Measurements from ENCODE around the gene PDLIM1.

PDLIM1 gene

DNA sequence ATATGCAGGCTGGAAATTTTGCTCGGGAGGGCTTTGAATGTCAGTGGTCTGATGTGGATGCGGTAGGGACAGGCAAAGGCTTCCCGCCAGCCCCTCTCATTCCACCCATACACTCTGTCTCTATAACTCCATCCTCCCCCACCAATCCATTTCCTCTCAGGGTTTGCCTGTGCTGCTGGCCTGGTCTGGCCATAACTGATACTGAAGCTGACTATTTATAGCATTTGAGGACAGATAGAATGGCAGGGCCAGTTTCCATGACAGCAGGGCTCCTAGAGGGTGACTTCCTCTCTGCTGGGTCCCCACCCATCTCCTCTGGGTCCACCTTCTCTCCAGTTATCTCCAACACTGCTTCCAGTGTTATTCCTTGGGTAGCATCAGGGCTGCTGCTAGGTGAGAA, 6.6 kb upstream of the PDLIM1 start:
- Histone ChIP-seq H3K36me3 (ENCODE audit: insufficient read depth, low read length) (no peaks in the 10 kb centered on the region), H3K9ac (ENCODE audit: low read length) (no peak overlapping the region), H3K9me3 (ENCODE audit: low read length) (no peaks in the 10 kb centered on the region), H3K4me1 (ENCODE audit: insufficient read depth, low read length) (peaks cover 12% of the 10 kb centered on the region), H3K4me3 (ENCODE audit: low read depth in 1 of 2, low read length in 2 of 2) (no peak overlapping the region), H3K27ac (ENCODE audit: low read depth, low read length) (no peak overlapping the region), H3K27me3 (ENCODE audit: control insufficient read depth in 1 of 2, insufficient read depth in 2 of 2, low read length in 2 of 2) (peaks cover 0 to 7% of the 10 kb centered on the region in 2 donors)

DNA sequence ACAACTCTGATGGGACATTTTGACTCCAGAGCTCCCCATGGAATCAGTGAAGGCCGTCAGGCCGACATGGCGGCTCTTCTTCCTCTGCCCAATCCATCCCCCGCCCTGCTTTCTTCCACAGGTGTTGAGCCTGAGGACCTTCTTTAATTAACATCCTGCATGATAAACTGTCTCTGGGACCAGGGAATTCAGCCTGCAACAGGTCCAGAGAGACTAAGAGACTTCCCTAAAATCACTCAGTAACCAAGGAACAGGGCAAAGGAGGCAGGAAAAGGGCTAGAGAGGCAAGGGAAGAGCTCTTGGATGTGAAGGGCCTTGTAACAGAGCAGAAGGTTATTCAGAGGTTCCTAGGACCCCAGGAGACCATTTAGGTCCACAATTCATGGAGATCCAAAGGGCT, 6.0 kb upstream of the PDLIM1 start:
- H3K36me3 ChIP-seq (ENCODE audit: insufficient read depth, low read length), result no peaks in the 10 kb centered on the region
- peaks cover 12% of the 10 kb centered on the region for H3K4me1 ChIP-seq (ENCODE audit: insufficient read depth, low read length)
- peaks cover 0 to 7% of the 10 kb centered on the region in 2 donors for H3K27me3 ChIP-seq (ENCODE audit: control insufficient read depth in 1 of 2, insufficient read depth in 2 of 2, low read length in 2 of 2)
- no peak overlapping the region for H3K9ac ChIP-seq (ENCODE audit: low read length)
- no peak overlapping the region for H3K4me3 ChIP-seq (ENCODE audit: low read depth in 1 of 2, low read length in 2 of 2)
- H3K27ac ChIP-seq (ENCODE audit: low read depth, low read length), result no peak overlapping the region
- H3K9me3 ChIP-seq (ENCODE audit: low read length), result no peaks in the 10 kb centered on the region

DNA sequence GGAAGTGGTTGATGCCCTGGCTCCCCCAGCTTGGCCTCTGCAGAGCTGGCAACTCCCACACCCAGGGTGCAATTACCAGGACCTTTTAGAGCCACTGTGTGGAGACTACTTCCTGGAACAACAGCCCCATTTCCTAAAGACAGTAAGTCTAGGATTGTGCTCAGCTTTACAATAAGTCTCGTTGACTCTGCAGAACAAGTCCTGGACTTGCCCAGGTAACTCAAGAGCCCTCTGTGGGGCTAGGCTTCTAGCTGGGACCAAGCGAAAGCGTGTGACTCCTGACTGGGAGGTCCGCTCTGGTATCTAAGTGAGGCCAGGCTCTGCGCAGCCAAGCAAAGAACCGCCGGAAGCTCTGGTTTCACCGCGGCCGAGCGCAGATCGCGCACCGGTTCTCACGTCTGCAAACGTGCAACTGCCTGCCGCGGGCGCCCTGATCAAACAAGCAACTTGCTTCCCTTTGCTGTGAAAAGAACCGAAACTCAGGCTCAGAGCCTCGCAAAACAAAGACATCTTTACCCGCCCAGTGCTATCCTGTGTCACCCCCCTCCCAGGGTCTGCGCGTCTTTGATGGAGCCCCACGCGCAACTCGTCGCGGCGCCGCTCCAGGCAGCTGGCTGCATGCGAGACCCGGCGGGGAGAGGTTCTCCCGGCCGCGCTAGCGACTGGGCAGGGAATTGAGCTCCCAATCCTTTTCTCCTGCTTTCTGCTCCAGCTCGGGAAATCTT, 4.4 kb upstream of the PDLIM1 start:
- Histone ChIP-seq H3K4me1 (ENCODE audit: insufficient read depth, low read length) (peaks cover 12% of the 10 kb centered on the region), H3K4me3 (ENCODE audit: low read depth in 1 of 2, low read length in 2 of 2) (peak overlapping the region; percentile 33 to 57), H3K36me3 (ENCODE audit: insufficient read depth, low read length) (no peaks in the 10 kb centered on the region), H3K9ac (ENCODE audit: low read length) (no peak overlapping the region), H3K9me3 (ENCODE audit: low read length) (no peaks in the 10 kb centered on the region), H3K27ac (ENCODE audit: low read depth, low read length) (no peak overlapping the region), H3K27me3 (ENCODE audit: control insufficient read depth in 1 of 2, insufficient read depth in 2 of 2, low read length in 2 of 2) (peaks cover under 1 to 7% of the 10 kb centered on the region in 2 donors)

DNA sequence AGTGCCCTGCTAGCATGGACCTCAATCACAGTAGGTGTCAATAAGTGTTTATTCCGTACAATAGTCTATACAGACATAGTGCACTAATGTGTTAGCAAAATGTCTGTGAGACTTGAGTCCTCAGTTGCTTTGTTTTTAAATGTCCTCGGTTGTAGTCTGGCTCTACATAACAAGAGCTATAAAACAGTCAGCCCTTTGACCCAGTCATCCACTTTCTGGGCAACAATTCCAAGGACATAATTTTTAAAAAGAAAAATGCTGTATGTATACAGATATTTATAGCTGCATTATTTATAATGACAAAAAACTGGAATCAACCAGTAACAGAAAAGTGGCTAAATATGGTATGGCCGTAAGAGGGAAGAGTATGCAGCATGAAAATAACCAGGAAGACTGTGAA, 2.8 kb upstream of the PDLIM1 start:
- Histone ChIP-seq H3K9ac (ENCODE audit: low read length) (no peak overlapping the region), H3K27ac (ENCODE audit: low read depth, low read length) (no peak overlapping the region), H3K36me3 (ENCODE audit: insufficient read depth, low read length) (no peaks in the 10 kb centered on the region), H3K4me1 (ENCODE audit: insufficient read depth, low read length) (peaks cover 12% of the 10 kb centered on the region), H3K27me3 (ENCODE audit: control insufficient read depth in 1 of 2, insufficient read depth in 2 of 2, low read length in 2 of 2) (peaks cover 7 to 13% of the 10 kb centered on the region in 2 donors), H3K4me3 (ENCODE audit: low read depth in 1 of 2, low read length in 2 of 2) (no peak overlapping the region), H3K9me3 (ENCODE audit: low read length) (no peaks in the 10 kb centered on the region)

DNA sequence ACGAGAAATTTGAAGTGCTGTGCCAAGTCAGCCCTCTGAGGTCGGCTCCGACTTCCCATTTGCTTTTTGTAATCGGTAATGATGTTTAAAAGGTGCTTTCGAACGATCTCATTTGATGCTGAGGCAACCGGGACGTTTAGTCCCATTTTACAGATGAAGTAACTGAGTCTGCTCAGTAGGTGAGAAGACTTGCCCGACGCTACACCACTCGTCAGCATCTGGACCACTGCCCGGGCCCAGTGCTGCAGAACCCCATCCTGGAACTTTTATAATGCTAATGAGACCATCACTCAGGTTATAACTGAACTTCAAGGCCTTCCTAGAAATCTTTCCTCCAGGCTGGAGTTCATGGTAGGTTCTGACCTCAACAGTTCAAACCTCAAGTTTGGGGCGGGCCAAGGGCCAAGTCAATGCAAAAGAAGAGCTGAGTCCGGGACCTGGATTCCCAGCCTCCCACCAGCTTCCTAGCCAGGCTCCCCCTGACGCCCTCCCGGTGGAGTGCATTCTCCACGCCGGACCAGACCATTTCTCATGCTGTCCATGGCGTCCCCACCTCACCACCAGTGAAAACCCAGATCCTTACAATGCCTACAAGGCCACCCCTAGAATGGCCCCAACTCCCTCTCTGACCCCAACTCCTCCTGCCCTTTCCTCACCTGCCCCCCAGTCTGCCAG, 699 bp upstream of the PDLIM1 start:
- H3K4me3 ChIP-seq (ENCODE audit: low read depth in 1 of 2, low read length in 2 of 2), result peak overlapping the region; percentile 14 to 39
- no peak overlapping the region for H3K27ac ChIP-seq (ENCODE audit: low read depth, low read length)
- H3K9ac ChIP-seq (ENCODE audit: low read length), result no peak overlapping the region
- H3K27me3 ChIP-seq (ENCODE audit: control insufficient read depth in 1 of 2, insufficient read depth in 2 of 2, low read length in 2 of 2), result peaks cover 7 to 13% of the 10 kb centered on the region in 2 donors
- peaks cover 12% of the 10 kb centered on the region for H3K4me1 ChIP-seq (ENCODE audit: insufficient read depth, low read length)
- no peaks in the 10 kb centered on the region for H3K9me3 ChIP-seq (ENCODE audit: low read length)
- H3K36me3 ChIP-seq (ENCODE audit: insufficient read depth, low read length), result no peaks in the 10 kb centered on the region

DNA sequence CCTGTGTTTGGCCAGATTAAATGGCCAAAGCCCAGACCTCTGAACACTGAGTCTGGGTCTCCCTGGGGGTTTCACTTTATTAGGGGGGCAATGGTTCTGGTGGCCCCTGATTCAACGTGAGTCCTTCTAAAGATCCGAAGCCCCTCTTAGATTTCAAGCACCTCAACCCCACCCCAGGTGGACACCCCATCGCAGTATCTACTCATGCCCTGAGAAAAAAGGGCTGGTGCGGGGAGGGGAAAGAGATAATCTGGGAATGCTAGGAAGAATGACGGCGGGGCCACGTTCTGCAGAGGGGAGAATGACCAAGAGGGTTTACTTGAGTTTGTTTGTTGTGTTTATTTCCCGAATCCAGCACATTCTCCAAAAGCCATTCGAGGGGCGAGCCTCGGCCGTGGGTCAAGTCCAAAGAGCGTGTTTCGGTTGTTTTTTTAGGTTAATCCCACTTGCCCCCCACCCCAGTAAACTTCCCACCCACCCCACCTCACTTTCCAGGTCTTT, 832 bp downstream of the PDLIM1 start:
- H3K9me3 ChIP-seq (ENCODE audit: low read length), result no peaks in the 10 kb centered on the region
- H3K9ac ChIP-seq (ENCODE audit: low read length), result peak overlapping the region; percentile 4
- peak overlapping the region; percentile 60 to 76 for H3K4me3 ChIP-seq (ENCODE audit: low read depth in 1 of 2, low read length in 2 of 2)
- peak overlapping the region; percentile 7 for H3K27ac ChIP-seq (ENCODE audit: low read depth, low read length)
- peaks cover 5% of the 10 kb centered on the region for H3K4me1 ChIP-seq (ENCODE audit: insufficient read depth, low read length)
- H3K36me3 ChIP-seq (ENCODE audit: insufficient read depth, low read length), result no peaks in the 10 kb centered on the region
- H3K27me3 ChIP-seq (ENCODE audit: control insufficient read depth in 1 of 2, insufficient read depth in 2 of 2, low read length in 2 of 2), result peaks cover 5 to 13% of the 10 kb centered on the region in 2 donors

DNA sequence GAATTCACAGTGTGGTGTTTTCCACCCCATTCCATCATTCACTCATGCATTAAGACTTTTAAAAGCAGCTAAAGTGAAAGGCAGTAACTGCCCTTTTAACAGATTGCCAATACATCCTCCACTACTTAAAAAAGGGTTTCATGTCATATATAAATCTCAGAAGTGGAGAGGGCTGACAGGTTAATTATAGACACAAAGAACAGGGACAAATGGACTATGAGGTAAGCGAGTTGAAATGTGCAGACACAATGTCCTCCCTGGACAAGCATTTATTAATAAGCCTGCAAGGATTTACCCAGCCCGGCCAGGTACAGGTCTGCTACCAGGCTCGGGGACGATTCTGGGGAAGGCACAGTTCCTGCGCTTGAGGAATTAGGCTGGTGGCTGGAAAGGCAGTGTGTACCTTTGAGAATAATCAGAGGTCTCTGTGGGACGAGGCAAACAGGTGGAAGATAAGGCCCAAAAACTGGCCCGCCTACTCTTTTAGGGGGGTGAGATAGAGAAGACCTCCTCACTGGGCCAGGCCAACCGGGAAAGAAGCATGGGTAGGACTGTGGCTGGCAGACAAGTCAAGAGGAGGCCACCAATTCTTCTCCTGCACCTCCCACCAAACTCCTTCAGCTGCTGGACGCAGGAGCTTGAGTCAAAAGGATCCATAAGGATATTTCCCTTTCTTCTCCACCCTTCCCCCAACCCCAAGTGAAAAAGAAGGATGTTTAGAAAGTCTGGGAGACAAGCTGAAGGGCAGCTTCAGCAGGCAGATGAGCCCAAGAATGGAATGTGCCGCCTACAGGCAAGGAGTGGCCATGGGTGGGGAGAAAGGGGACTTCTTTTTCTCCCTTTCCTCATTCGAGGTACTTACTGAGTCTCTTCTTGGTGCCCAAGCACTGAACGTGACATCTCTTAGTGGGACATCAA, 1.5 kb downstream of the PDLIM1 start:
- Histone ChIP-seq H3K36me3 (ENCODE audit: insufficient read depth, low read length) (no peaks in the 10 kb centered on the region), H3K4me3 (ENCODE audit: low read depth in 1 of 2, low read length in 2 of 2) (peak overlapping the region; percentile 60 to 76), H3K9me3 (ENCODE audit: low read length) (no peaks in the 10 kb centered on the region), H3K27ac (ENCODE audit: low read depth, low read length) (peak overlapping the region; percentile 7), H3K4me1 (ENCODE audit: insufficient read depth, low read length) (no peaks in the 10 kb centered on the region), H3K27me3 (ENCODE audit: control insufficient read depth in 1 of 2, insufficient read depth in 2 of 2, low read length in 2 of 2) (peaks cover 0 to 13% of the 10 kb centered on the region in 2 donors), H3K9ac (ENCODE audit: low read length) (peak overlapping the region; percentile 4)

DNA sequence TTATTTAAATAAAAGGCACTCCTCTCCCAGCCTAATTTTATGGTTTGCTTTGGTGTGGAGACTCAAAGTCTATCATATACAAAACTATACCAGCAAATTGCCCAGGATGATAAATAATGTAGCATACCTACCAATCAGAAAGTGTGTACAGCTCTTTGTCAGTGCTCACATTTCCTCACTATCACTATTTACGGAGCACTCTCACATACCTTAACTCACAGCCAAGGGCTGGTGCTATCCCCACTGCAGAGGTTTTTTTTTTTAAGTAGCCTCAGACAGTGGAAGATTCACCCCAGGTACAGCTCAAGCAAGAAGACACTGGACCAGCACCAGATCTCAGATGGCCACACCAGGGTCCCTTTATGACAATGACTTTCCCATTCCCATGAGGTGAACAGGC, 2.5 kb downstream of the PDLIM1 start:
- Histone ChIP-seq H3K27me3 (ENCODE audit: control insufficient read depth in 1 of 2, insufficient read depth in 2 of 2, low read length in 2 of 2) (peaks cover 0 to 13% of the 10 kb centered on the region in 2 donors), H3K9ac (ENCODE audit: low read length) (no peak overlapping the region), H3K9me3 (ENCODE audit: low read length) (no peaks in the 10 kb centered on the region), H3K4me3 (ENCODE audit: low read depth in 1 of 2, low read length in 2 of 2) (no peak overlapping the region), H3K36me3 (ENCODE audit: insufficient read depth, low read length) (no peaks in the 10 kb centered on the region), H3K27ac (ENCODE audit: low read depth, low read length) (no peak overlapping the region), H3K4me1 (ENCODE audit: insufficient read depth, low read length) (no peaks in the 10 kb centered on the region)

DNA sequence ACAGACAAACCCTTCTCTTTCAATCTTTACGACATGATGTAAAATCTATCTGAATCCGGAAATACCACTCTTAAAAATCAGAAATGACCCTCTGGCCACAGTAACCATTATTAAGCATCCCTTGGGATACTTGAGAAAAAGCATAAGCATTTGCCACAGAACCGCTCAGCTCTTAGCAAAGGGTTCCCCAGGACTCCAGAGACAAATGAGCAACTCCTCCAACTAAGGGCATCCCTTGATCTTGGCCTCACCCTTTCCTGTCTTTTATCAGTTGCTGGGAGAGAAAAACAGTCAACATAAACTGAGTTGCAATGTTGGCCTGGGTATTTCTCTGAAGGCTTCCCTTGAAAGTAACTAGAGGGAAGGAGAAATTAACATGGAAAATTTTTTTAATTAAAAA, 3.5 kb downstream of the PDLIM1 start:
- H3K4me3 ChIP-seq (ENCODE audit: low read depth in 1 of 2, low read length in 2 of 2), result no peak overlapping the region

DNA sequence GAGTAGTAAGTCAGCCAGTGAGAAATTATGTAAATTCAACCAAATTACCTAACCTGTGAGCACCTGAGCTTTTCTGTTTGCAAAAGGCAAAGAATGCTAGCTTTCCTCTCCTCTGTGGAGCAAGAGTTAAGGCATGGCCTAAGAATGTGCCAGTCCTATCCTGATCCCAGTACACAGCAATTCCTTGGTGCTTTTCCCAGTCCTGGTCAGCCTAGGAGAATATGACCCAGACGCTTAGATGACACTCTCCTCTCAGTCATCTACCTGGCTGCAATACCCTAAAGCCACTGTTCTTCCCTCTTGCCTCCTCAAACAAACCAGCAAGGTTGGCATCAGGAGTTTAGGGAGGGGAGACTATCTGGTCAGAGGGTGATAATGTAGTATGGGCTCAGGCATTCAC, 4.1 kb downstream of the PDLIM1 start:
- Histone ChIP-seq H3K27ac (ENCODE audit: low read depth, low read length) (no peak overlapping the region), H3K36me3 (ENCODE audit: insufficient read depth, low read length) (no peaks in the 10 kb centered on the region), H3K27me3 (ENCODE audit: control insufficient read depth in 1 of 2, insufficient read depth in 2 of 2, low read length in 2 of 2) (peaks cover 0 to 13% of the 10 kb centered on the region in 2 donors), H3K4me3 (ENCODE audit: low read depth in 1 of 2, low read length in 2 of 2) (no peak overlapping the region), H3K9ac (ENCODE audit: low read length) (no peak overlapping the region), H3K4me1 (ENCODE audit: insufficient read depth, low read length) (no peaks in the 10 kb centered on the region), H3K9me3 (ENCODE audit: low read length) (no peaks in the 10 kb centered on the region)

More for the DNA sequence above, 3.5 kb downstream of the PDLIM1 start:
- Histone ChIP-seq H3K27me3 (ENCODE audit: control insufficient read depth in 1 of 2, insufficient read depth in 2 of 2, low read length in 2 of 2) (peaks cover 0 to 13% of the 10 kb centered on the region in 2 donors), H3K36me3 (ENCODE audit: insufficient read depth, low read length) (no peaks in the 10 kb centered on the region), H3K4me1 (ENCODE audit: insufficient read depth, low read length) (no peaks in the 10 kb centered on the region), H3K9ac (ENCODE audit: low read length) (no peak overlapping the region), H3K27ac (ENCODE audit: low read depth, low read length) (no peak overlapping the region), H3K9me3 (ENCODE audit: low read length) (no peaks in the 10 kb centered on the region)

DNA sequence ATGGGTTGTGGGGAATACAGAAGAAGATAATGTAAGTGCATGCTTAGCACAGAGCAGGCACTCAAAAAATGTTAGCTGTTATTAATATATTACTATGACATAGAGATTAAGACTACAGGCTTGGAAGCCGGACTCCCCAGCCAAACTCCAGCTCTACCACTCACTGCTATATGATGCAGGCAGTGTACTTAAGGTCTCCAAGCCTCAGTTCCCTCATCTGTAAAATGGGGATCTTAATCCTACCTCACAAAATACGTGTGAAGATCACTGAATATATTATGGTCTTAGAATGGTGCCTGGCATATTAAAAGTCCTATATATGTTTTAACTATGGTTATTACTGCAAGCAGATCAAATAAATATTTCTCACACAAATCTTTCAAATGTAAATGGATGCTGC, 5.2 kb downstream of the PDLIM1 start:
- H3K9ac ChIP-seq (ENCODE audit: low read length), result no peak overlapping the region
- H3K9me3 ChIP-seq (ENCODE audit: low read length), result no peaks in the 10 kb centered on the region
- no peaks in the 10 kb centered on the region for H3K36me3 ChIP-seq (ENCODE audit: insufficient read depth, low read length)
- H3K27ac ChIP-seq (ENCODE audit: low read depth, low read length), result no peak overlapping the region
- no peak overlapping the region for H3K4me3 ChIP-seq (ENCODE audit: low read depth in 1 of 2, low read length in 2 of 2)
- H3K27me3 ChIP-seq (ENCODE audit: control insufficient read depth in 1 of 2, insufficient read depth in 2 of 2, low read length in 2 of 2), result peaks cover 0 to 13% of the 10 kb centered on the region in 2 donors
- H3K4me1 ChIP-seq (ENCODE audit: insufficient read depth, low read length), result no peaks in the 10 kb centered on the region

Data from muscle layer of colon (tissue), 2 donors.